A549 (cell line): ENCODE data around the gene MEGF6. TPM values are rescaled to one million over a fixed set of nuclear protein-coding genes. Genes with fewer than 3 reads are reported as not detected.

Source experiments
- ATAC-seq, 2 experiments: fragments of 200-7000 bp in 1 of 2; fragments of >200 bp in 1 of 2; cut with Nextera tagmentation in 1 of 2; cut with Tn5 transposase in 1 of 2; 3 replicates each; pipeline versions ENCODE4 v1.8.0 to v1.9.1; 2018 to 2020; ENCODE audit warnings: mild to moderate bottlenecking in 1 of 2, moderate library complexity in 1 of 2
- CTCF ChIA-PET: fragments of 300-600 bp; sonication (Branson Sonifier 250); formaldehyde crosslinking; extraction: SDS; loops from one replicate; lab custom pipeline; 2021; ENCODE audit warnings: antibody characterized with exemption, inconsistent platforms; lab: Yijun Ruan, JAX
- POLR2A ChIA-PET: fragments of 350-600 bp; formaldehyde crosslinking; extraction: SDS; loops from one replicate; lab custom pipeline; 2021; ENCODE audit warnings: antibody characterized with exemption, inconsistent platforms; lab: Yijun Ruan, JAX
- DNase-seq, 2 experiments: peaks; one replicate each; pipeline versions ENCODE4 v3.0.0 to v3.0.0-alpha.2; 2011 to 2016; ENCODE audit warnings: low read depth in 1 of 2, low spot score in 1 of 2
- FAIRE-seq: peaks from 2 replicates; lab custom pipeline; 2011; peaks lifted over from hg19 to GRCh38; lab: Jason Lieb, UNC
- H3K27ac ChIP-seq, 2 experiments: fragments of >200 bp; sonication (Bioruptor Twin); formaldehyde crosslinking; 3 replicates each; pipeline ENCODE4 v1.5.1; 2016 to 2017
- H3K4me1 ChIP-seq: fragments of >200 bp; sonication (Bioruptor Twin); formaldehyde crosslinking; 3 replicates; pipeline ENCODE4 v1.6.1; 2016
- H3K4me2 ChIP-seq: fragments of >200 bp; sonication (Bioruptor Twin); formaldehyde crosslinking; 3 replicates; pipeline ENCODE4 v1.6.1; 2016
- H3K4me3 ChIP-seq: fragments of >200 bp; sonication (Bioruptor Twin); formaldehyde crosslinking; 3 replicates; pipeline ENCODE4 v1.5.1; 2016
- H3K9me3 ChIP-seq: fragments of >200 bp; sonication (Bioruptor Twin); formaldehyde crosslinking; 3 replicates; pipeline ENCODE4 v1.6.1; 2016
- BCL3 ChIP-seq: fragments of >200 bp; sonication (Bioruptor Twin); formaldehyde crosslinking; IDR thresholded peaks from 3 replicates; pipeline ENCODE4 v1.6.1; 2016
- CBX8 ChIP-seq: fragments of 200-600 bp; sonication (generic); IDR thresholded peaks from 2 replicates; pipeline ENCODE4 v1.6.1; 2016
- CEBPB ChIP-seq, 2 experiments: fragments of >200 bp in 1 of 2; sonication (Bioruptor Twin) in 1 of 2; formaldehyde crosslinking in 1 of 2; IDR thresholded peaks; 2 replicates each; pipeline ENCODE4 v1.6.1; 2012 to 2016
- CHD4 ChIP-seq: fragments of 200-600 bp; sonication (generic); IDR thresholded peaks from 2 replicates; pipeline ENCODE4 v1.6.1; 2016; ENCODE audit warnings: antibody characterized with exemption, mild to moderate bottlenecking, borderline replicate concordance
- EHF ChIP-seq: fragments of 250-450 bp; sonication (Bioruptor Pico); IDR thresholded peaks from 2 replicates; pipeline ENCODE4 v1.5.0; 2020; ENCODE audit warnings: mild to moderate bottlenecking
- HDAC2 ChIP-seq: fragments of 200-600 bp; sonication (generic); IDR thresholded peaks from 2 replicates; pipeline ENCODE4 v1.6.1; 2016
- HOXA7 ChIP-seq: fragments of 250-450 bp; sonication (Bioruptor Pico); IDR thresholded peaks from 2 replicates; pipeline ENCODE4 v1.5.0; 2020; ENCODE audit warnings: mild to moderate bottlenecking, moderate library complexity
- HOXB5 ChIP-seq: fragments of 250-450 bp; sonication (Bioruptor Pico); IDR thresholded peaks from 2 replicates; pipeline ENCODE4 v1.5.0; 2020; ENCODE audit warnings: mild to moderate bottlenecking, moderate library complexity
- KDM1A ChIP-seq: fragments of 200-600 bp; sonication (generic); IDR thresholded peaks from 2 replicates; pipeline ENCODE4 v1.6.1; 2016; ENCODE audit warnings: low read depth, mild to moderate bottlenecking
- MAZ ChIP-seq: fragments of 150-350 bp; IDR thresholded peaks from 2 replicates; pipeline ENCODE4 v1.6.1; 2014; ENCODE audit warnings: antibody characterized with exemption, low read depth, low read length, borderline replicate concordance
- NR3C1 ChIP-seq: fragments of >200 bp; sonication (Bioruptor Twin); formaldehyde crosslinking; IDR thresholded peaks from 3 replicates; pipeline ENCODE4 v1.6.1; 2017
- PBX3 ChIP-seq: IDR thresholded peaks from 2 replicates; pipeline ENCODE4 v1.6.1; 2012
- RARB ChIP-seq: fragments of 250-450 bp; sonication (Bioruptor Pico); IDR thresholded peaks from 2 replicates; pipeline ENCODE4 v1.8.0; 2021; ENCODE audit warnings: mild to moderate bottlenecking, moderate library complexity
- RCOR1 ChIP-seq: fragments of 150-350 bp; IDR thresholded peaks from 2 replicates; pipeline ENCODE4 v1.6.1; 2014; ENCODE audit warnings: antibody characterized with exemption, low read length, low read depth
- RFX5 ChIP-seq: fragments of 450-650 bp; IDR thresholded peaks from 2 replicates; pipeline ENCODE4 v1.7.1; 2014; ENCODE audit warnings: antibody characterized with exemption, mild to moderate bottlenecking, moderate library complexity
- RNF2 ChIP-seq: fragments of 200-600 bp; sonication (generic); IDR thresholded peaks from 2 replicates; pipeline ENCODE4 v1.6.1; 2016; ENCODE audit warnings: low read depth, mild to moderate bottlenecking, antibody characterized with exemption, moderate library complexity, borderline replicate concordance
- TP53 ChIP-seq: fragments of 250-450 bp; sonication (Bioruptor Pico); IDR thresholded peaks from 2 replicates; pipeline ENCODE4 v1.5.0; 2021; ENCODE audit warnings: mild to moderate bottlenecking, moderate library complexity
- WGBS: methylation state at CpG from one replicate; pipeline ENCODE4 v1.1.6; 2017; ENCODE audit errors: missing lambda C conversion rate; 5-methylcytosine and 5-hydroxymethylcytosine counted together
- polyA plus RNA-seq, 4 experiments: library from polyadenylated mRNA; depleted of rRNA in 3 of 4; stranded (reverse); fragments of >200 nt; fragmentation: RNase III in 1 of 4; extraction: RNeasy Plus Mini Kit Qiagen cat#74134 plus additional on column Dnase treatment in 1 of 4; gene quantifications; 2 replicates in 3 of 4; 3 replicates in 1 of 4; pipeline ENCODE4 v1.2.3, GENCODE V29; 2011 to 2017
- TF ChIP-seq, protein P1 (sequence below): fragments of 150-350 bp; IDR thresholded peaks from 2 replicates; pipeline ENCODE4 v1.6.1; 2014; ENCODE audit warnings: low read depth, mild to moderate bottlenecking, low read length
- TF ChIP-seq, protein P2 (sequence below): fragments of >200 bp; sonication (Bioruptor Twin); formaldehyde crosslinking; IDR thresholded peaks from 3 replicates; pipeline ENCODE4 v1.5.1; 2016
- TF ChIP-seq, protein P3 (sequence below): fragments of 450-650 bp; IDR thresholded peaks from 2 replicates; pipeline ENCODE4 v1.6.1; 2014; ENCODE audit warnings: antibody characterized with exemption
- TF ChIP-seq, protein P4 (sequence below): IDR thresholded peaks from 2 replicates; pipeline ENCODE4 v1.6.1; 2012
- TF ChIP-seq, protein P5 (sequence below): fragments of 200-600 bp; sonication (generic); IDR thresholded peaks from 2 replicates; pipeline ENCODE4 v1.6.1; 2016; ENCODE audit warnings: antibody characterized with exemption, mild to moderate bottlenecking, moderate library complexity

MEGF6 gene
- polyA plus RNA-seq, 2 of the 4 experiments (the other 2 are of a cell fraction), result 0.66 to 13.7 TPM

- H3K4me2 ChIP-seq, result no peak overlapping the region
- H3K4me1 ChIP-seq, result no peaks in the 10 kb centered on the region
- FAIRE-seq (no peak), DNase-seq (no peak), ATAC-seq (no peak)
- CTCF ChIA-PET, result interaction anchor here (0.6 to 1.1 kb wide), 2 partner anchors 109 to 1592 kb away, joined by 3 read pairs; no protein-coding TSS in a partner anchor
- POLR2A ChIA-PET, result no interaction called here
- H3K27ac ChIP-seq, result no peak overlapping the region
- TF ChIP-seq KDM1A, result no peak
- TF ChIP-seq HOXA7, result no peak
- no peak for TF ChIP-seq CBX8
- TF ChIP-seq, protein P1, sequence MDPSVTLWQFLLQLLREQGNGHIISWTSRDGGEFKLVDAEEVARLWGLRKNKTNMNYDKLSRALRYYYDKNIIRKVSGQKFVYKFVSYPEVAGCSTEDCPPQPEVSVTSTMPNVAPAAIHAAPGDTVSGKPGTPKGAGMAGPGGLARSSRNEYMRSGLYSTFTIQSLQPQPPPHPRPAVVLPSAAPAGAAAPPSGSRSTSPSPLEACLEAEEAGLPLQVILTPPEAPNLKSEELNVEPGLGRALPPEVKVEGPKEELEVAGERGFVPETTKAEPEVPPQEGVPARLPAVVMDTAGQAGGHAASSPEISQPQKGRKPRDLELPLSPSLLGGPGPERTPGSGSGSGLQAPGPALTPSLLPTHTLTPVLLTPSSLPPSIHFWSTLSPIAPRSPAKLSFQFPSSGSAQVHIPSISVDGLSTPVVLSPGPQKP, result no peak
- no peak for TF ChIP-seq RFX5
- no peak for TF ChIP-seq CHD4
- no peak for TF ChIP-seq RNF2
- H3K9me3 ChIP-seq, result no peaks in the 10 kb centered on the region
- 97% methylated on average over 15 of the region's 15 CpGs for WGBS
- H3K4me3 ChIP-seq, result no peak overlapping the region
Observed at GRCh38 chr1:3638676-3639075, 27.4 kb upstream of the MEGF6 start.

DNA sequence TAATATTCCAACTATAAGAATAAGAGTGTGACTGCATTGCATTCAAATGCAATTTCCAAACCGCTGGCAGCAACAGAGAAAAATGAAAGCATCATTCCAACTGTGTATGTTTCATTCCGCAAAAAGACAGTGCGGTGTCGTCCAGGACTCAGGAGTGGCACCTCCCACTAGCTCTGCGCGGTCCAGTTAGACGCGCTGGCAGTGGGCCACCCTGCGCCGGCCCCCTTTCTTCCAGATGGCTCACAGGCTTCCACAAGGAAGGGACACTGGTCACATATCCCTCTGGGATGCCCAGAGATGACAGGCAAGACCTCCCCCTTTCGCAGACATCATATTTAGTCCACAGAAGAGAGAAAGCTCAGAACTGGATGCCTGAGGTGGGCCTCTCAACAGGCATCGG, 26.7 kb upstream of the MEGF6 start:
- WGBS, result 94% methylated on average over 12 of the region's 12 CpGs
- no peak for ATAC-seq
- ChIA-PET POLR2A (no interaction called here), CTCF (interaction anchor here (0.6 to 1.0 kb wide), 2 partner anchors 9 to 1591 kb away, joined by 3 read pairs; no protein-coding TSS in a partner anchor)
- Histone ChIP-seq H3K9me3 (no peaks in the 10 kb centered on the region), H3K4me3 (no peak overlapping the region), H3K4me2 (no peak overlapping the region), H3K27ac (no peak overlapping the region), H3K4me1 (no peaks in the 10 kb centered on the region)
- FAIRE-seq, result no peak
- TF ChIP-seq RARB (CRISPR knock-in tag), result no peak
- no peak for TF ChIP-seq EHF (CRISPR knock-in tag)
- TF ChIP-seq PBX3, result no peak
- no peak for TF ChIP-seq MAZ
- no peak for TF ChIP-seq HOXB5 (CRISPR knock-in tag)
- TF ChIP-seq, protein P2, sequence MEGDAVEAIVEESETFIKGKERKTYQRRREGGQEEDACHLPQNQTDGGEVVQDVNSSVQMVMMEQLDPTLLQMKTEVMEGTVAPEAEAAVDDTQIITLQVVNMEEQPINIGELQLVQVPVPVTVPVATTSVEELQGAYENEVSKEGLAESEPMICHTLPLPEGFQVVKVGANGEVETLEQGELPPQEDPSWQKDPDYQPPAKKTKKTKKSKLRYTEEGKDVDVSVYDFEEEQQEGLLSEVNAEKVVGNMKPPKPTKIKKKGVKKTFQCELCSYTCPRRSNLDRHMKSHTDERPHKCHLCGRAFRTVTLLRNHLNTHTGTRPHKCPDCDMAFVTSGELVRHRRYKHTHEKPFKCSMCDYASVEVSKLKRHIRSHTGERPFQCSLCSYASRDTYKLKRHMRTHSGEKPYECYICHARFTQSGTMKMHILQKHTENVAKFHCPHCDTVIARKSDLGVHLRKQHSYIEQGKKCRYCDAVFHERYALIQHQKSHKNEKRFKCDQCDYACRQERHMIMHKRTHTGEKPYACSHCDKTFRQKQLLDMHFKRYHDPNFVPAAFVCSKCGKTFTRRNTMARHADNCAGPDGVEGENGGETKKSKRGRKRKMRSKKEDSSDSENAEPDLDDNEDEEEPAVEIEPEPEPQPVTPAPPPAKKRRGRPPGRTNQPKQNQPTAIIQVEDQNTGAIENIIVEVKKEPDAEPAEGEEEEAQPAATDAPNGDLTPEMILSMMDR, result no peak
- no peak for TF ChIP-seq CEBPB (IDR thresholded peaks at IDR 0.05)
- TF ChIP-seq, protein P3, sequence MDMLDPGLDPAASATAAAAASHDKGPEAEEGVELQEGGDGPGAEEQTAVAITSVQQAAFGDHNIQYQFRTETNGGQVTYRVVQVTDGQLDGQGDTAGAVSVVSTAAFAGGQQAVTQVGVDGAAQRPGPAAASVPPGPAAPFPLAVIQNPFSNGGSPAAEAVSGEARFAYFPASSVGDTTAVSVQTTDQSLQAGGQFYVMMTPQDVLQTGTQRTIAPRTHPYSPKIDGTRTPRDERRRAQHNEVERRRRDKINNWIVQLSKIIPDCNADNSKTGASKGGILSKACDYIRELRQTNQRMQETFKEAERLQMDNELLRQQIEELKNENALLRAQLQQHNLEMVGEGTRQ, result no peak
- DNase-seq, result no peak

DNA sequence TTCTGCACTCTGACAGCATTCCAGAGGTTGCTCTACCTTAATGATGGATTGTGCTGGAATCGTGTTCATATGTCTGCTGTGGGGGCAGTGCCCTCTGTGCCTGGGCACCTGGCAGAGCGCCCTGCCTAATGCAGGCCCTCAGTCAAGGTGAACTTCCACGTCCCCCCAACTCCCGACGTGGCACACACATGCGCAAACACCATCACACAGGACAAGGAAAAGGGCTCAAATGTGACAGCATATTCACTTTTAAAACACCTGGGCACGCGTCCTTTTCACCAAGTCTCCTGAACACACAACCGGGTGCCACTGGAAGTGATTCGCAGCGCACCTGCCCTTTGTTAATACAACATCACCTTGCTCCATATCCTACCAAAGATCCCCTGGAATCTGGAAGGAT, 25.2 kb upstream of the MEGF6 start:
- H3K4me1 ChIP-seq, result no peaks in the 10 kb centered on the region
- H3K27ac ChIP-seq, result no peak overlapping the region
- 96% methylated on average over 10 of the region's 11 CpGs for WGBS
- CTCF ChIA-PET, result no interaction called here
- ATAC-seq, result no peak
- POLR2A ChIA-PET, result no interaction called here
- no peaks in the 10 kb centered on the region for H3K9me3 ChIP-seq
- no peak for FAIRE-seq
- no peak overlapping the region for H3K4me2 ChIP-seq
- no peak overlapping the region for H3K4me3 ChIP-seq
- no peak for DNase-seq
- TF ChIP-seq NR3C1 (no peak), RCOR1 (no peak), HDAC2 (no peak), BCL3 (no peak), TP53 (CRISPR knock-in tag) (no peak)
- TF ChIP-seq, protein P1, result no peak
- TF ChIP-seq, protein P3, result no peak
- TF ChIP-seq, protein P4, sequence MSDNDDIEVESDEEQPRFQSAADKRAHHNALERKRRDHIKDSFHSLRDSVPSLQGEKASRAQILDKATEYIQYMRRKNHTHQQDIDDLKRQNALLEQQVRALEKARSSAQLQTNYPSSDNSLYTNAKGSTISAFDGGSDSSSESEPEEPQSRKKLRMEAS, result no peak
- TF ChIP-seq, protein P5, sequence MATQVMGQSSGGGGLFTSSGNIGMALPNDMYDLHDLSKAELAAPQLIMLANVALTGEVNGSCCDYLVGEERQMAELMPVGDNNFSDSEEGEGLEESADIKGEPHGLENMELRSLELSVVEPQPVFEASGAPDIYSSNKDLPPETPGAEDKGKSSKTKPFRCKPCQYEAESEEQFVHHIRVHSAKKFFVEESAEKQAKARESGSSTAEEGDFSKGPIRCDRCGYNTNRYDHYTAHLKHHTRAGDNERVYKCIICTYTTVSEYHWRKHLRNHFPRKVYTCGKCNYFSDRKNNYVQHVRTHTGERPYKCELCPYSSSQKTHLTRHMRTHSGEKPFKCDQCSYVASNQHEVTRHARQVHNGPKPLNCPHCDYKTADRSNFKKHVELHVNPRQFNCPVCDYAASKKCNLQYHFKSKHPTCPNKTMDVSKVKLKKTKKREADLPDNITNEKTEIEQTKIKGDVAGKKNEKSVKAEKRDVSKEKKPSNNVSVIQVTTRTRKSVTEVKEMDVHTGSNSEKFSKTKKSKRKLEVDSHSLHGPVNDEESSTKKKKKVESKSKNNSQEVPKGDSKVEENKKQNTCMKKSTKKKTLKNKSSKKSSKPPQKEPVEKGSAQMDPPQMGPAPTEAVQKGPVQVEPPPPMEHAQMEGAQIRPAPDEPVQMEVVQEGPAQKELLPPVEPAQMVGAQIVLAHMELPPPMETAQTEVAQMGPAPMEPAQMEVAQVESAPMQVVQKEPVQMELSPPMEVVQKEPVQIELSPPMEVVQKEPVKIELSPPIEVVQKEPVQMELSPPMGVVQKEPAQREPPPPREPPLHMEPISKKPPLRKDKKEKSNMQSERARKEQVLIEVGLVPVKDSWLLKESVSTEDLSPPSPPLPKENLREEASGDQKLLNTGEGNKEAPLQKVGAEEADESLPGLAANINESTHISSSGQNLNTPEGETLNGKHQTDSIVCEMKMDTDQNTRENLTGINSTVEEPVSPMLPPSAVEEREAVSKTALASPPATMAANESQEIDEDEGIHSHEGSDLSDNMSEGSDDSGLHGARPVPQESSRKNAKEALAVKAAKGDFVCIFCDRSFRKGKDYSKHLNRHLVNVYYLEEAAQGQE, result no peak
